GM19455 (cell line): Measurements from ENCODE around the gene KCP.
"Not testable (repeated sequence)": the region's sequence is repeated elsewhere in the genome, so short reads cannot be mapped to it uniquely, and the experiment has no call there.

Experiments used
- ATAC-seq: cut with Tn5 transposase; IDR thresholded peaks from one replicate; pipeline ENCODE4 v1.9.1; 2021; ENCODE audit not compliant: unreplicated experiment

The KCP gene

GRCh38 chr7:128910569-128910945 is at the start of gene KCP:
TSS of gene KCP (minus strand) at chr7:128910709. CDS start at chr7:128910676, 33 bp downstream.
- no peak for ATAC-seq

- no peak for ATAC-seq
Observed at GRCh38 chr7:128959296-128959695, 48.8 kb upstream of the KCP start.

GRCh38 chr7:128955981-128956380 is 45.5 kb upstream of the KCP start:
- no peak for ATAC-seq

GRCh38 chr7:128954830-128955802 is 44.6 kb upstream of the KCP start:
- no peak for ATAC-seq

GRCh38 chr7:128954150-128954549 is 43.6 kb upstream of the KCP start:
- no peak for ATAC-seq

- ATAC-seq: no peak
Observed at GRCh38 chr7:128951296-128951695, 40.8 kb upstream of the KCP start.

- no peak for ATAC-seq
Observed at GRCh38 chr7:128948976-128949760, 38.7 kb upstream of the KCP start.

GRCh38 chr7:128948312-128948973 is 37.9 kb upstream of the KCP start:
- ATAC-seq: no peak

GRCh38 chr7:128947854-128948253 is 37.3 kb upstream of the KCP start:
- no peak for ATAC-seq

GRCh38 chr7:128946936-128947830 is 36.7 kb upstream of the KCP start:
- no peak for ATAC-seq

- no peak for ATAC-seq
Observed at GRCh38 chr7:128945668-128946366, 35.3 kb upstream of the KCP start.

GRCh38 chr7:128944487-128945236 is 34.2 kb upstream of the KCP start:
- ATAC-seq: no peak

- not testable (repeated sequence) for ATAC-seq
Observed at GRCh38 chr7:128943251-128943650, 32.7 kb upstream of the KCP start.

GRCh38 chr7:128941946-128942526 is 31.5 kb upstream of the KCP start:
- no peak for ATAC-seq

GRCh38 chr7:128941323-128941890 is 30.9 kb upstream of the KCP start:
- no peak for ATAC-seq

GRCh38 chr7:128940494-128941322 is 30.2 kb upstream of the KCP start:
- peak; percentile 54 for ATAC-seq

- peak; percentile 33 for ATAC-seq
Observed at GRCh38 chr7:128939861-128940410, 29.4 kb upstream of the KCP start.
